ENCODE results near the gene COL4A3.
A peak's percentile ranks its signal among the peaks of the same experiment; 100 is the strongest.
"Not testable (repeated sequence)": the region's sequence is repeated elsewhere in the genome, so short reads cannot be mapped to it uniquely, and the experiment has no call there.

COL4A3 gene

GRCh38 chr2:227160164-227160563 lies 4.3 kb upstream of the COL4A3 start:
- H3K9ac ChIP-seq, result no peak overlapping the region
- peaks cover under 1% of the 10 kb centered on the region for H3K4me1 ChIP-seq (ENCODE audit: low read depth, poor library complexity, severe bottlenecking)
- no peaks in the 10 kb centered on the region for H3K27me3 ChIP-seq (ENCODE audit: insufficient read depth, low read depth)
- no peaks in the 10 kb centered on the region for H3K79me2 ChIP-seq (ENCODE audit: insufficient read depth, low read depth)
- H3K4me2 ChIP-seq, result no peak overlapping the region
- H3K4me3 ChIP-seq (IDR thresholded peaks at IDR 0.05; ENCODE audit: insufficient read depth, low read depth, low read length), result no peak overlapping the region
- TF ChIP-seq, protein P1, sequence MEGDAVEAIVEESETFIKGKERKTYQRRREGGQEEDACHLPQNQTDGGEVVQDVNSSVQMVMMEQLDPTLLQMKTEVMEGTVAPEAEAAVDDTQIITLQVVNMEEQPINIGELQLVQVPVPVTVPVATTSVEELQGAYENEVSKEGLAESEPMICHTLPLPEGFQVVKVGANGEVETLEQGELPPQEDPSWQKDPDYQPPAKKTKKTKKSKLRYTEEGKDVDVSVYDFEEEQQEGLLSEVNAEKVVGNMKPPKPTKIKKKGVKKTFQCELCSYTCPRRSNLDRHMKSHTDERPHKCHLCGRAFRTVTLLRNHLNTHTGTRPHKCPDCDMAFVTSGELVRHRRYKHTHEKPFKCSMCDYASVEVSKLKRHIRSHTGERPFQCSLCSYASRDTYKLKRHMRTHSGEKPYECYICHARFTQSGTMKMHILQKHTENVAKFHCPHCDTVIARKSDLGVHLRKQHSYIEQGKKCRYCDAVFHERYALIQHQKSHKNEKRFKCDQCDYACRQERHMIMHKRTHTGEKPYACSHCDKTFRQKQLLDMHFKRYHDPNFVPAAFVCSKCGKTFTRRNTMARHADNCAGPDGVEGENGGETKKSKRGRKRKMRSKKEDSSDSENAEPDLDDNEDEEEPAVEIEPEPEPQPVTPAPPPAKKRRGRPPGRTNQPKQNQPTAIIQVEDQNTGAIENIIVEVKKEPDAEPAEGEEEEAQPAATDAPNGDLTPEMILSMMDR (conservative IDR thresholded peaks at IDR 0.05; ENCODE audit: low read depth, low read length), result no peak
- no peak overlapping the region for H2AFZ ChIP-seq (ENCODE audit: low read depth)
- no peaks in the 10 kb centered on the region for H4K20me1 ChIP-seq (ENCODE audit: insufficient read depth)
- H3K36me3 ChIP-seq (ENCODE audit: insufficient read depth), result no peaks in the 10 kb centered on the region
- H3K27ac ChIP-seq, result no peak overlapping the region

GRCh38 chr2:227161947-227162346 lies 2.5 kb upstream of the COL4A3 start:
- Histone ChIP-seq H3K79me2 (ENCODE audit: insufficient read depth, low read depth) (no peaks in the 10 kb centered on the region), H3K9ac (no peak overlapping the region), H3K4me3 (IDR thresholded peaks at IDR 0.05; ENCODE audit: insufficient read depth, low read depth, low read length) (no peak overlapping the region), H3K27ac (no peak overlapping the region), H3K4me1 (ENCODE audit: low read depth, poor library complexity, severe bottlenecking) (peaks cover 10% of the 10 kb centered on the region), H3K27me3 (ENCODE audit: insufficient read depth, low read depth) (no peaks in the 10 kb centered on the region), H2AFZ (ENCODE audit: low read depth) (no peak overlapping the region), H3K36me3 (ENCODE audit: insufficient read depth) (no peaks in the 10 kb centered on the region), H4K20me1 (ENCODE audit: insufficient read depth) (no peaks in the 10 kb centered on the region), H3K4me2 (no peak overlapping the region)
- TF ChIP-seq, protein P1 (conservative IDR thresholded peaks at IDR 0.05; ENCODE audit: low read depth, low read length), result no peak

GRCh38 chr2:227163485-227163997 lies 883 bp upstream of the COL4A3 start:
- no peaks in the 10 kb centered on the region for H3K27me3 ChIP-seq (ENCODE audit: insufficient read depth, low read depth)
- H3K27ac ChIP-seq, result 0 out of 2 replicates have a peak overlapping the region, but pooled peaks have one; percentile 3
- no peaks in the 10 kb centered on the region for H4K20me1 ChIP-seq (ENCODE audit: insufficient read depth)
- TF ChIP-seq, protein P1 (conservative IDR thresholded peaks at IDR 0.05; ENCODE audit: low read depth, low read length), result no peak
- H3K36me3 ChIP-seq (ENCODE audit: insufficient read depth), result no peaks in the 10 kb centered on the region
- H3K4me3 ChIP-seq (IDR thresholded peaks at IDR 0.05; ENCODE audit: insufficient read depth, low read depth, low read length), result no peak overlapping the region
- H2AFZ ChIP-seq (ENCODE audit: low read depth), result peak overlapping the region; percentile 77
- H3K79me2 ChIP-seq (ENCODE audit: insufficient read depth, low read depth), result no peaks in the 10 kb centered on the region
- peak overlapping the region; percentile 85 for H3K9ac ChIP-seq
- H3K4me1 ChIP-seq (ENCODE audit: low read depth, poor library complexity, severe bottlenecking), result peaks cover 10% of the 10 kb centered on the region
- H3K4me2 ChIP-seq, result peak overlapping the region; percentile 53

DNA sequence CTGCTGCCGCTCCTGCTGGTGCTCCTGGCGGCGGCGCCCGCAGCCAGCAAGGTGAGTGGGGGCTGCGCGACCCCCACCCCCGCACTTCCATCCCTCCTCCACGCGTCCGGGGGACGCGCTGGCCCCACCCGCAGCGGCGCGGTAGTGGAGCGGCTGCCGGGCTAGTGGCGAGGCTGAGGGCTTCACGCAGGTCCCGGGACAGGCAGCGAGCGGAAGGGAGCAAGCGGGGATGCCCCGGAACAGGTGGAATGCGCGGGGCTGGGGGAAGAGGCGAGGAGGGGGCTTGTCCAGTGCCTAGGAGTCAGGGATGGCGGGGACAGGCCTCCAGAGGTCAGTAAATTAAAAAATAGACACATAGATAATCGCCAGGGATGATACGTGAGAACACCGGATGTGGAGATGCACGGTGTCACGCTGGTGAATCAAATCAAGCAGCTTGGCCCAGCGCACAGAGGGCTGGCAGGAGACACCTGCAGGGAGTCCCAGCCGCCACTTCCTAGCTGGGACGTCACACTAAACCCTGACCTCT lies 403 bp downstream of the COL4A3 start:
- Histone ChIP-seq H2AFZ (ENCODE audit: low read depth) (peak overlapping the region; percentile 77), H3K9ac (peak overlapping the region; percentile 85), H3K27ac (peak overlapping the region; percentile 76), H3K79me2 (ENCODE audit: insufficient read depth, low read depth) (no peaks in the 10 kb centered on the region), H3K4me3 (IDR thresholded peaks at IDR 0.05; ENCODE audit: insufficient read depth, low read depth, low read length) (no peak overlapping the region), H3K36me3 (ENCODE audit: insufficient read depth) (no peaks in the 10 kb centered on the region), H4K20me1 (ENCODE audit: insufficient read depth) (no peaks in the 10 kb centered on the region), H3K4me1 (ENCODE audit: low read depth, poor library complexity, severe bottlenecking) (peaks cover 10% of the 10 kb centered on the region), H3K27me3 (ENCODE audit: insufficient read depth, low read depth) (no peaks in the 10 kb centered on the region), H3K4me2 (peak overlapping the region; percentile 72)
- TF ChIP-seq, protein P1 (conservative IDR thresholded peaks at IDR 0.05; ENCODE audit: low read depth, low read length), result no peak

DNA sequence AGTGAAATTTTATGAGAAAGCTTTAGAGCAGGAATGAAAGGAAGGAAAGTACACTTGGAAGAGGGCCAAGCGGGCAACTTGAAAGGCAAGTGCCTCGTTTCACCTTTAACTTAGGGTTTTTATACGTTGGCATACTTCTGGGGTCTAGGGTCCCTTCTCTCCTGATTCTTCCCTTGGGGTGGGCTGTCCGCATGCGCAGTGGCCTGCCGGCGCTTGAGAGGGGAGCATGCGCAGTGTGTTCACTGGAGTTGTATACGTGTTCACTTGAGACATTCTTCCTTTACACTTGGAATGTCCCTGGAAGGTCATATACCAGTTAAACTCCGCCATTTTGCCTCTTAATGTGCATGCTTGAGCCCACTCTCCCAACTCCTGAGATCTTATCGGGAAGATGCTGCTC lies 7.4 kb downstream of the COL4A3 start:
- not testable (repeated sequence) for H3K4me2 ChIP-seq; H3K4me1 ChIP-seq (ENCODE audit: low read depth, poor library complexity, severe bottlenecking); H2AFZ ChIP-seq (ENCODE audit: low read depth); H3K27ac ChIP-seq; H3K9ac ChIP-seq; H3K4me3 ChIP-seq (IDR thresholded peaks at IDR 0.05; ENCODE audit: insufficient read depth, low read depth, low read length); H3K36me3 ChIP-seq (ENCODE audit: insufficient read depth); H3K79me2 ChIP-seq (ENCODE audit: insufficient read depth, low read depth); H4K20me1 ChIP-seq (ENCODE audit: insufficient read depth); H3K27me3 ChIP-seq (ENCODE audit: insufficient read depth, low read depth)
